ENCODE measurements around the gene ROR2.

DNA sequence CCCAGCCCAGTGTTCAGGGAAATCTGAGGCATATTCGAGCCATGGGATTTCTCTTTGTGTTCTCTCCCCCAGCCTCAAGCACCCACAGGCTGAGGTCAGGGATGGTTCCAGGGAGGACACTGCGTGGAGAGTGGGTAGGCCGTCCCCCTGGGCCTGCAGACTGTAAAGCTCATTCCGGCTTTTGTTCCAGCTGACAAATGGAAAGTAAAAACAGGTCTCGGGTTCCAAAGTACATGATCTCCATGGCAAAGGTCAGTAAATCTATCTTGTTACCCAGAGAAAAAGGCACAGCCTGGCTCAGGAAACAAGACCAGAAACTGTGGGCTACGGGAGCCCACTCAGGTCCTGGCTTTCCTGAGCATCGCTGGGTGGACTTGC is 116.2 kb downstream of the ROR2 start:
- TF ChIP-seq SP1 (IDR thresholded peaks at IDR 0.05): no peak
- TF ChIP-seq, protein P1, sequence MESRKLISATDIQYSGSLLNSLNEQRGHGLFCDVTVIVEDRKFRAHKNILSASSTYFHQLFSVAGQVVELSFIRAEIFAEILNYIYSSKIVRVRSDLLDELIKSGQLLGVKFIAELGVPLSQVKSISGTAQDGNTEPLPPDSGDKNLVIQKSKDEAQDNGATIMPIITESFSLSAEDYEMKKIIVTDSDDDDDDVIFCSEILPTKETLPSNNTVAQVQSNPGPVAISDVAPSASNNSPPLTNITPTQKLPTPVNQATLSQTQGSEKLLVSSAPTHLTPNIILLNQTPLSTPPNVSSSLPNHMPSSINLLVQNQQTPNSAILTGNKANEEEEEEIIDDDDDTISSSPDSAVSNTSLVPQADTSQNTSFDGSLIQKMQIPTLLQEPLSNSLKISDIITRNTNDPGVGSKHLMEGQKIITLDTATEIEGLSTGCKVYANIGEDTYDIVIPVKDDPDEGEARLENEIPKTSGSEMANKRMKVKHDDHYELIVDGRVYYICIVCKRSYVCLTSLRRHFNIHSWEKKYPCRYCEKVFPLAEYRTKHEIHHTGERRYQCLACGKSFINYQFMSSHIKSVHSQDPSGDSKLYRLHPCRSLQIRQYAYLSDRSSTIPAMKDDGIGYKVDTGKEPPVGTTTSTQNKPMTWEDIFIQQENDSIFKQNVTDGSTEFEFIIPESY (IDR thresholded peaks at IDR 0.05): no peak
- TF ChIP-seq, protein P2, sequence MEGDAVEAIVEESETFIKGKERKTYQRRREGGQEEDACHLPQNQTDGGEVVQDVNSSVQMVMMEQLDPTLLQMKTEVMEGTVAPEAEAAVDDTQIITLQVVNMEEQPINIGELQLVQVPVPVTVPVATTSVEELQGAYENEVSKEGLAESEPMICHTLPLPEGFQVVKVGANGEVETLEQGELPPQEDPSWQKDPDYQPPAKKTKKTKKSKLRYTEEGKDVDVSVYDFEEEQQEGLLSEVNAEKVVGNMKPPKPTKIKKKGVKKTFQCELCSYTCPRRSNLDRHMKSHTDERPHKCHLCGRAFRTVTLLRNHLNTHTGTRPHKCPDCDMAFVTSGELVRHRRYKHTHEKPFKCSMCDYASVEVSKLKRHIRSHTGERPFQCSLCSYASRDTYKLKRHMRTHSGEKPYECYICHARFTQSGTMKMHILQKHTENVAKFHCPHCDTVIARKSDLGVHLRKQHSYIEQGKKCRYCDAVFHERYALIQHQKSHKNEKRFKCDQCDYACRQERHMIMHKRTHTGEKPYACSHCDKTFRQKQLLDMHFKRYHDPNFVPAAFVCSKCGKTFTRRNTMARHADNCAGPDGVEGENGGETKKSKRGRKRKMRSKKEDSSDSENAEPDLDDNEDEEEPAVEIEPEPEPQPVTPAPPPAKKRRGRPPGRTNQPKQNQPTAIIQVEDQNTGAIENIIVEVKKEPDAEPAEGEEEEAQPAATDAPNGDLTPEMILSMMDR (IDR thresholded peaks at IDR 0.05; ENCODE audit: low read depth, low read length, missing input control): no peak
- TF ChIP-seq HNF4A (conservative IDR thresholded peaks at IDR 0.05): no peak
- TF ChIP-seq FOXA1 (IDR thresholded peaks at IDR 0.05): no peak
- TF ChIP-seq RAD21 (IDR thresholded peaks at IDR 0.05): no peak
- TF ChIP-seq RXRA (IDR thresholded peaks at IDR 0.05): no peak
- TF ChIP-seq, protein P3, sequence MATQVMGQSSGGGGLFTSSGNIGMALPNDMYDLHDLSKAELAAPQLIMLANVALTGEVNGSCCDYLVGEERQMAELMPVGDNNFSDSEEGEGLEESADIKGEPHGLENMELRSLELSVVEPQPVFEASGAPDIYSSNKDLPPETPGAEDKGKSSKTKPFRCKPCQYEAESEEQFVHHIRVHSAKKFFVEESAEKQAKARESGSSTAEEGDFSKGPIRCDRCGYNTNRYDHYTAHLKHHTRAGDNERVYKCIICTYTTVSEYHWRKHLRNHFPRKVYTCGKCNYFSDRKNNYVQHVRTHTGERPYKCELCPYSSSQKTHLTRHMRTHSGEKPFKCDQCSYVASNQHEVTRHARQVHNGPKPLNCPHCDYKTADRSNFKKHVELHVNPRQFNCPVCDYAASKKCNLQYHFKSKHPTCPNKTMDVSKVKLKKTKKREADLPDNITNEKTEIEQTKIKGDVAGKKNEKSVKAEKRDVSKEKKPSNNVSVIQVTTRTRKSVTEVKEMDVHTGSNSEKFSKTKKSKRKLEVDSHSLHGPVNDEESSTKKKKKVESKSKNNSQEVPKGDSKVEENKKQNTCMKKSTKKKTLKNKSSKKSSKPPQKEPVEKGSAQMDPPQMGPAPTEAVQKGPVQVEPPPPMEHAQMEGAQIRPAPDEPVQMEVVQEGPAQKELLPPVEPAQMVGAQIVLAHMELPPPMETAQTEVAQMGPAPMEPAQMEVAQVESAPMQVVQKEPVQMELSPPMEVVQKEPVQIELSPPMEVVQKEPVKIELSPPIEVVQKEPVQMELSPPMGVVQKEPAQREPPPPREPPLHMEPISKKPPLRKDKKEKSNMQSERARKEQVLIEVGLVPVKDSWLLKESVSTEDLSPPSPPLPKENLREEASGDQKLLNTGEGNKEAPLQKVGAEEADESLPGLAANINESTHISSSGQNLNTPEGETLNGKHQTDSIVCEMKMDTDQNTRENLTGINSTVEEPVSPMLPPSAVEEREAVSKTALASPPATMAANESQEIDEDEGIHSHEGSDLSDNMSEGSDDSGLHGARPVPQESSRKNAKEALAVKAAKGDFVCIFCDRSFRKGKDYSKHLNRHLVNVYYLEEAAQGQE (IDR thresholded peaks at IDR 0.05): no peak
- no peak for TF ChIP-seq YY1 (IDR thresholded peaks at IDR 0.05)
- no peak for TF ChIP-seq TAF1 (conservative IDR thresholded peaks at IDR 0.05)
- TF ChIP-seq GABPA (IDR thresholded peaks at IDR 0.05 in 1 of 2, conservative IDR thresholded peaks at IDR 0.05 in 1 of 2): no peak
- TF ChIP-seq HNF4G (IDR thresholded peaks at IDR 0.05): no peak

Measured in liver (tissue), 3 donors.